ENCODE results near the gene ATP5IF1. TPM values are rescaled to one million over a fixed set of nuclear protein-coding genes. Genes with fewer than 3 reads are reported as not detected.
A peak's percentile ranks its signal among the peaks of the same experiment; 100 is the strongest.

Gene ATP5IF1
- total RNA-seq (2014; rRNA removed; shearing (Covaris generic)) (410 and 604 TPM in 2 replicates), total RNA-seq (2022) (321 and 330 TPM in 2 replicates), Bru-seq, nascent RNA (percentile 84 among the genes with signal in this experiment), BruChase-seq, experiment 1, labeled RNA remaining after a 6-hour chase (percentile 89 among the genes with signal in this experiment), BruChase-seq, experiment 2, labeled RNA remaining after a 2-hour chase (percentile 81 among the genes with signal in this experiment)
- long read RNA-seq, transcript ATP5IF1-204 (3 exons, 599 nt), result minor isoform, 12 of 301 reads
- long read RNA-seq, transcript ATP5IF1-202 (2 exons, 1,855 nt), result minor isoform, 35 of 301 reads
- long read RNA-seq, transcript ATP5IF1-201 (3 exons, 494 nt), result major isoform, 229 of 301 reads
- long read RNA-seq, partial matches to known transcripts, result 2 of 301 reads
- long read RNA-seq, other reads (novel, unspliced or antisense), result 23 of 301 reads

DNA sequence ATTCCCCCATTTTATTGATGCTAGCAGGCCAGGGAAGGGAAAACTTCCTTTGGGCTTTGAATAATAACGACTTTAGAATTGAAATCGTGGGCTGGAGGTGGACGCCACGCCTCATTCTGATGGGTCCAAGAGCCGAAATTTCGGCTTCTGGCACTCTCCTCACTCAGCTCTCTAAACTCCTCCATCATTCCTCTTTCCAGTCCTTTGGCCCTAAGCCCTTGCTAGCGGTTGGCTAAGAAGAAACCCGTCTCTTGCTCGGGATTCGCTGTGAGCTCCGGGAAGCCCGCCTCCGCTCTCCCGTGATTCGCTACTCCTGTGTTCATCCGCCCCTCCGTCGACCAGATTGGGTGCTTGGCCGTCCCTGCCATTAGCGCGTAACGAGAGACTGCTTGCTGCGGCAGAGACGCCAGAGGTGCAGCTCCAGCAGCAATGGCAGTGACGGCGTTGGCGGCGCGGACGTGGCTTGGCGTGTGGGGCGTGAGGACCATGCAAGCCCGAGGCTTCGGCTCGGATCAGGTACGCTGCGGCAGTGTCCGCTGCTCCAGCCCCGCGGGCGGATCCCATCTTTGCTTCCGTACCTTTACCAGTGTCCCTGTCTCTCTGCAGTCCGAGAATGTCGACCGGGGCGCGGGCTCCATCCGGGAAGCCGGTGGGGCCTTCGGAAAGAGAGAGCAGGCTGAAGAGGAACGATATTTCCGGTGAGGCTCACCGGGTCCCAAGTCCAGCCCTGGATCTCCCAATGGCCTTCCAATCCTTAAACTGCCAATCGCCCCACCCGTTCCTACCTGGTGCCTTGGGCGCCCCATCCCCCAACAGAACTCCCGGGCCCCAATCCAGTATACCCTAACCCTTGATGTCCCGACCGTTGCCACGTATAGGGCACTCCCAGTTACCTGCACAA, at the start of gene ATP5IF1:
Gene ATP5IF1, plus strand, starts transcription at position 370 of the 901 bp plus-strand sequence. Its CDS starts 60 bp downstream, at position 430.
- peaks cover 5% of the 10 kb centered on the region for H4K20me1 ChIP-seq (ENCODE audit: insufficient read depth, low read length)
- intact Hi-C loops (cut with micrococcal nuclease; ENCODE audit: unreplicated experiment), result no loop called here
- H2AFZ ChIP-seq (ENCODE audit: low read length), result peak within 1 kb of the TSS; percentile 70; the same call in 1 of the 2 replicates
- CTCF ChIA-PET (ENCODE audit: unreplicated experiment), result interaction anchor here (1.0 kb wide), 1 partner anchor 9 kb away, joined by 3 read pairs; no protein-coding TSS in a partner anchor
- H3K79me2 ChIP-seq (ENCODE audit: insufficient read depth, low read depth, low read length), result peaks cover 55% of the 10 kb centered on the region
- BruUV-seq (replicated peaks), result no TSS peak
- no peaks in the 10 kb centered on the region for H3K9me3 ChIP-seq (ENCODE audit: low read length)
- TF ChIP-seq, protein P1, sequence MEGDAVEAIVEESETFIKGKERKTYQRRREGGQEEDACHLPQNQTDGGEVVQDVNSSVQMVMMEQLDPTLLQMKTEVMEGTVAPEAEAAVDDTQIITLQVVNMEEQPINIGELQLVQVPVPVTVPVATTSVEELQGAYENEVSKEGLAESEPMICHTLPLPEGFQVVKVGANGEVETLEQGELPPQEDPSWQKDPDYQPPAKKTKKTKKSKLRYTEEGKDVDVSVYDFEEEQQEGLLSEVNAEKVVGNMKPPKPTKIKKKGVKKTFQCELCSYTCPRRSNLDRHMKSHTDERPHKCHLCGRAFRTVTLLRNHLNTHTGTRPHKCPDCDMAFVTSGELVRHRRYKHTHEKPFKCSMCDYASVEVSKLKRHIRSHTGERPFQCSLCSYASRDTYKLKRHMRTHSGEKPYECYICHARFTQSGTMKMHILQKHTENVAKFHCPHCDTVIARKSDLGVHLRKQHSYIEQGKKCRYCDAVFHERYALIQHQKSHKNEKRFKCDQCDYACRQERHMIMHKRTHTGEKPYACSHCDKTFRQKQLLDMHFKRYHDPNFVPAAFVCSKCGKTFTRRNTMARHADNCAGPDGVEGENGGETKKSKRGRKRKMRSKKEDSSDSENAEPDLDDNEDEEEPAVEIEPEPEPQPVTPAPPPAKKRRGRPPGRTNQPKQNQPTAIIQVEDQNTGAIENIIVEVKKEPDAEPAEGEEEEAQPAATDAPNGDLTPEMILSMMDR (conservative IDR thresholded peaks at IDR 0.05; ENCODE audit: low read length), result no peak
- H3K36me3 ChIP-seq (ENCODE audit: insufficient read depth, low read length), result peaks cover 39% of the 10 kb centered on the region
- peak within 1 kb of the TSS; percentile 84 for H3K4me3 ChIP-seq (ENCODE audit: low read depth, low read length, poor library complexity, severe bottlenecking)
- H3K27ac ChIP-seq (ENCODE audit: low read depth, low read length, poor library complexity, severe bottlenecking), result peak within 1 kb of the TSS; percentile 56
- peak; percentile 98 for DNase-seq (ENCODE audit: low spot score)
- H3K4me1 ChIP-seq (ENCODE audit: insufficient read depth, low read length, poor library complexity, severe bottlenecking), result peaks cover 50% of the 10 kb centered on the region
- H3K9me2 ChIP-seq (ENCODE audit: insufficient read depth, low read length), result no peaks in the 10 kb centered on the region
- POLR2A ChIA-PET, result interaction anchor here (0.6 to 5.1 kb wide), 11 partner anchors 11 to 1495 kb away, joined by 3 to 71 read pairs (median 3); no protein-coding TSS in a partner anchor
- H3K4me2 ChIP-seq (ENCODE audit: low read length), result peak within 1 kb of the TSS; percentile 94

DNA sequence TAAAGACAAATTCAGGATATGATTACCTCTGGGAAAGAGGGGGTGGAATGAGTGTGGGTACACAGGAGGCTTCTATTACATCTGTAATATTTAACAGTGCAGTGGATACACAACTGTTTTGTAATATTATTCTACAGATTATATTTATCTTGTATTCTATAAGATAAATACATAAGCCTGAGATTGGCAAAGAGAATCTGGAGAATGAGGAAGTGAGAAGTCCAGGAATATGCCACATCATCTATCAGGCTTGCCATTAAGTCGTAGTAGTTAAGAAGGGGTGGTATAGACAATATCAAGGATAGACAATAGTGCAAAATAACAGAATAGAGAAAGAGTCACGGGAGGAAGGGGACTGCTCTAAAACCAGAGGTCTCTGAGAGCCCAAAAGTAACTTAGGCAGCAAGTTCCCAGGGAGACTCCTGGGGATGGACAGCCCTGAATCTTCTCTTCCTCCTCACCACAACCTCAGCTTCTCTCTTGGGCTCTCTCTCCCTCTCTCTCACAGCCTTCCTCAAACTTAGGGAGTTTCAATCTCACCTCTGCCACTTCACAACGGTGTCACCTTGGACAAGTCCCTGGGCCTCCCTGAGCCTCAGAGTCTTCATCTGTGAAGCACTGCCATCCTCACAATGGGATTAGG, 45.5 kb upstream of the ATP5IF1 start:
- H3K4me3 ChIP-seq (ENCODE audit: low read depth, low read length, poor library complexity, severe bottlenecking), result no peak overlapping the region
- H3K27ac ChIP-seq (ENCODE audit: low read depth, low read length, poor library complexity, severe bottlenecking), result no peak overlapping the region
- BruUV-seq (replicated peaks), result no TSS peak
- H3K79me2 ChIP-seq (ENCODE audit: insufficient read depth, low read depth, low read length), result no peaks in the 10 kb centered on the region
- intact Hi-C loops (cut with micrococcal nuclease; ENCODE audit: unreplicated experiment), result no loop called here
- H3K36me3 ChIP-seq (ENCODE audit: insufficient read depth, low read length), result no peaks in the 10 kb centered on the region
- TF ChIP-seq, protein P1 (conservative IDR thresholded peaks at IDR 0.05; ENCODE audit: low read length), result no peak
- no peak for TF ChIP-seq EZH2phosphoT487 (IDR thresholded peaks at IDR 0.05; ENCODE audit: borderline replicate concordance, low read depth, low read length)
- no peak overlapping the region for H2AFZ ChIP-seq (ENCODE audit: low read length)
- CTCF ChIA-PET (ENCODE audit: unreplicated experiment), result no interaction called here
- H3K9me3 ChIP-seq (ENCODE audit: low read length), result no peaks in the 10 kb centered on the region
- no peaks in the 10 kb centered on the region for H3K9me2 ChIP-seq (ENCODE audit: insufficient read depth, low read length)
- no peak overlapping the region for H3K4me2 ChIP-seq (ENCODE audit: low read length)
- POLR2A ChIA-PET, result no interaction called here
- peaks cover 11% of the 10 kb centered on the region for H3K4me1 ChIP-seq (ENCODE audit: insufficient read depth, low read length, poor library complexity, severe bottlenecking)
- H4K20me1 ChIP-seq (ENCODE audit: insufficient read depth, low read length), result no peaks in the 10 kb centered on the region
- no peak for DNase-seq (ENCODE audit: low spot score)
